Naive thymus-derived CD8-positive, alpha-beta T cell (primary cell): ENCODE measurements around the gene PLXNA4. TPM values are rescaled to one million over a fixed set of nuclear protein-coding genes. Genes with fewer than 3 reads are reported as not detected.

Experiments
- ATAC-seq, 2 donors: fragments of 150-1000 bp; cut with Tn5 transposase in 1 of 2; sonication (Bioruptor Pico), chemical (Tn5 transposase) in 1 of 2; 1 replicate in 1 of 2; 2 replicates in 1 of 2; pipeline ENCODE4 v1.10.0; 2021; ENCODE audit warnings: mild to moderate bottlenecking in 2 of 2, moderate library complexity in 2 of 2
- POLR2A ChIA-PET: fragments of 350-600 bp; sonication (Branson Sonifier 250); formaldehyde crosslinking; loops from one replicate; lab custom pipeline; 2021; ENCODE audit warnings: antibody characterized with exemption; lab: Charles Lee
- DNase-seq, 10 donors: peaks; one replicate each; pipeline versions ENCODE4 v3.0.0 to v3.0.0-alpha.2; 2020 to 2022
- H3K27ac Mint-ChIP-seq, 10 donors: one replicate each; pipeline ENCODE4 v1.8.0; 2020 to 2022; ENCODE audit warnings: mild to moderate bottlenecking in 10 of 10, mixed read lengths in 10 of 10, moderate library complexity in 4 of 10, inconsistent platforms in 1 of 10
- H3K27me3 Mint-ChIP-seq, 5 donors: one replicate each; pipeline ENCODE4 v1.8.0; 2021 to 2022; ENCODE audit warnings: mixed read lengths in 5 of 5
- H3K36me3 Mint-ChIP-seq, 3 donors: one replicate each; pipeline ENCODE4 v1.8.0; 2020 to 2022; ENCODE audit warnings: mixed read lengths in 3 of 3, mild to moderate bottlenecking in 2 of 3, inconsistent platforms in 1 of 3
- H3K4me1 Mint-ChIP-seq, 4 donors: one replicate each; pipeline ENCODE4 v1.8.0; 2021 to 2022; ENCODE audit warnings: mixed read lengths in 4 of 4
- H3K4me3 Mint-ChIP-seq, 10 donors: one replicate each; pipeline ENCODE4 v1.8.0; 2020 to 2022; ENCODE audit warnings: mild to moderate bottlenecking in 10 of 10, mixed read lengths in 10 of 10, moderate library complexity in 6 of 10, inconsistent platforms in 1 of 10
- H3K9me3 Mint-ChIP-seq, 9 donors: one replicate each; pipeline ENCODE4 v1.8.0; 2020 to 2022; ENCODE audit warnings: mixed read lengths in 9 of 9, mild to moderate bottlenecking in 3 of 9, inconsistent platforms in 1 of 9, moderate library complexity in 1 of 9
- polyA plus RNA-seq, 3 donors: library from polyadenylated mRNA; unstranded; fragments of 300-500 nt; fragmentation: Illumina TruSeq; gene quantifications; one replicate each; pipeline ENCODE4 v1.2.3, GENCODE V29; 2021
- total RNA-seq, 8 experiments: library from RNA in 2 of 8; stranded (reverse) in 2 of 8; gene quantifications; one replicate each; pipeline ENCODE4 v1.2.3 and lab custom pipeline; 2021 to 2026

PLXNA4 gene
- total and polyA plus RNA-seq, 5 experiments from 2014 or later, result 0.05 to 1.2 (median 0.27) TPM

- Mint-ChIP-seq H3K4me3 (no peak overlapping the region), H3K4me1 (peaks cover 0 to 6% (median 2%) of the 10 kb centered on the region in 4 donors), H3K27ac (no peak overlapping the region), H3K27me3 (no peaks in the 10 kb centered on the region), H3K9me3 (no peaks in the 10 kb centered on the region), H3K36me3 (no peaks in the 10 kb centered on the region)
- DNase-seq (peak in 1 of 10 donors; percentile 23), ATAC-seq (no peak)
- POLR2A ChIA-PET, result no interaction called here
Observed at GRCh38 chr7:132519936-132520335, 56.3 kb downstream of the PLXNA4 start.

GRCh38 chr7:132518839-132519173 is 57.5 kb downstream of the PLXNA4 start:
- Mint-ChIP-seq H3K27ac (no peak overlapping the region), H3K27me3 (no peaks in the 10 kb centered on the region), H3K4me3 (no peak overlapping the region), H3K36me3 (no peaks in the 10 kb centered on the region), H3K9me3 (no peaks in the 10 kb centered on the region), H3K4me1 (peaks cover 0 to 6% (median 2%) of the 10 kb centered on the region in 4 donors)
- ATAC-seq, result no peak
- DNase-seq, result no peak
- POLR2A ChIA-PET, result no interaction called here

- DNase-seq (peak in 3 of 10 donors; percentile 11 to 48 (median 13)), ATAC-seq (no peak)
- H3K27ac Mint-ChIP-seq, result no peak overlapping the region
- no peaks in the 10 kb centered on the region for H3K27me3 Mint-ChIP-seq
- no peaks in the 10 kb centered on the region for H3K9me3 Mint-ChIP-seq
- no peak overlapping the region for H3K4me3 Mint-ChIP-seq
- peaks cover 0 to 6% (median 2%) of the 10 kb centered on the region in 4 donors for H3K4me1 Mint-ChIP-seq
- POLR2A ChIA-PET, result no interaction called here
- H3K36me3 Mint-ChIP-seq, result no peaks in the 10 kb centered on the region
Observed at GRCh38 chr7:132518102-132518838, 58.0 kb downstream of the PLXNA4 start.

GRCh38 chr7:132516042-132516840 is 60.0 kb downstream of the PLXNA4 start:
- Mint-ChIP-seq H3K36me3 (no peaks in the 10 kb centered on the region), H3K4me1 (peaks cover 3 to 10% (median 5%) of the 10 kb centered on the region in 4 donors), H3K27me3 (no peaks in the 10 kb centered on the region), H3K9me3 (no peaks in the 10 kb centered on the region), H3K4me3 (no peak overlapping the region), H3K27ac (no peak overlapping the region)
- DNase-seq, result peak in 1 of 10 donors; percentile 6
- POLR2A ChIA-PET, result no interaction called here
- ATAC-seq, result no peak

GRCh38 chr7:132515181-132515580 is 61.1 kb downstream of the PLXNA4 start:
- Mint-ChIP-seq H3K27ac (no peak overlapping the region), H3K4me3 (no peak overlapping the region), H3K36me3 (no peaks in the 10 kb centered on the region), H3K9me3 (no peaks in the 10 kb centered on the region), H3K4me1 (peaks cover 9 to 12% (median 11%) of the 10 kb centered on the region in 4 donors), H3K27me3 (no peaks in the 10 kb centered on the region)
- POLR2A ChIA-PET, result no interaction called here
- peak in 1 of 10 donors; percentile 8 for DNase-seq
- ATAC-seq, result no peak

GRCh38 chr7:132514430-132514829 is 61.8 kb downstream of the PLXNA4 start:
- Mint-ChIP-seq H3K4me3 (no peak overlapping the region), H3K4me1 (peaks cover 15 to 19% (median 18%) of the 10 kb centered on the region in 4 donors), H3K36me3 (no peaks in the 10 kb centered on the region), H3K27ac (no peak overlapping the region), H3K27me3 (no peaks in the 10 kb centered on the region), H3K9me3 (no peaks in the 10 kb centered on the region)
- POLR2A ChIA-PET, result no interaction called here
- DNase-seq (peak in 1 of 10 donors; percentile 1), ATAC-seq (no peak)

GRCh38 chr7:132511921-132512320 is 64.3 kb downstream of the PLXNA4 start:
- H3K27me3 Mint-ChIP-seq, result no peaks in the 10 kb centered on the region
- no peaks in the 10 kb centered on the region for H3K9me3 Mint-ChIP-seq
- H3K36me3 Mint-ChIP-seq, result no peaks in the 10 kb centered on the region
- ATAC-seq (no peak), DNase-seq (peak in 1 of 10 donors; percentile 35)
- POLR2A ChIA-PET, result no interaction called here
- peak overlapping the region in 1 of 10 donors; percentile 14 for H3K4me3 Mint-ChIP-seq
- peak overlapping the region in 1 of 10 donors; percentile 54 for H3K27ac Mint-ChIP-seq
- peaks cover 18 to 31% (median 22%) of the 10 kb centered on the region in 4 donors for H3K4me1 Mint-ChIP-seq

- Mint-ChIP-seq H3K4me1 (peaks cover 18 to 31% (median 22%) of the 10 kb centered on the region in 4 donors), H3K4me3 (no peak overlapping the region), H3K27me3 (no peaks in the 10 kb centered on the region), H3K9me3 (no peaks in the 10 kb centered on the region), H3K36me3 (no peaks in the 10 kb centered on the region), H3K27ac (peak overlapping the region in 2 of 10 donors; percentile 13 to 17)
- ATAC-seq, result no peak
- POLR2A ChIA-PET, result no interaction called here
- DNase-seq, result peak in 1 of 10 donors; percentile 8
Observed at GRCh38 chr7:132511387-132511786, 64.9 kb downstream of the PLXNA4 start.

- no peaks in the 10 kb centered on the region for H3K27me3 Mint-ChIP-seq
- ATAC-seq (peak in 1 of 2 donors; percentile 61), DNase-seq (peak in 3 of 10 donors; percentile 13 to 20 (median 16))
- no peaks in the 10 kb centered on the region for H3K36me3 Mint-ChIP-seq
- POLR2A ChIA-PET, result no interaction called here
- no peaks in the 10 kb centered on the region for H3K9me3 Mint-ChIP-seq
- peaks cover 18 to 31% (median 21%) of the 10 kb centered on the region in 4 donors for H3K4me1 Mint-ChIP-seq
- peak overlapping the region in 3 of 10 donors; percentile 5 to 29 (median 22) for H3K27ac Mint-ChIP-seq
- peak overlapping the region in 1 of 10 donors; percentile 21 for H3K4me3 Mint-ChIP-seq
Observed at GRCh38 chr7:132509643-132510042, 66.6 kb downstream of the PLXNA4 start.

GRCh38 chr7:132508724-132509353 is 67.4 kb downstream of the PLXNA4 start:
- H3K36me3 Mint-ChIP-seq, result no peaks in the 10 kb centered on the region
- no peak overlapping the region for H3K4me3 Mint-ChIP-seq
- POLR2A ChIA-PET, result no interaction called here
- ATAC-seq (peak in 1 of 2 donors; percentile 12), DNase-seq (peak in 1 of 10 donors; percentile 43)
- H3K27me3 Mint-ChIP-seq, result no peaks in the 10 kb centered on the region
- no peaks in the 10 kb centered on the region for H3K9me3 Mint-ChIP-seq
- H3K4me1 Mint-ChIP-seq, result peaks cover 18 to 31% (median 21%) of the 10 kb centered on the region in 4 donors
- peak overlapping the region in 1 of 10 donors; percentile 5 for H3K27ac Mint-ChIP-seq

GRCh38 chr7:132504852-132505251 is 71.4 kb downstream of the PLXNA4 start:
- H3K36me3 Mint-ChIP-seq, result no peaks in the 10 kb centered on the region
- no peak for ATAC-seq
- H3K9me3 Mint-ChIP-seq, result no peaks in the 10 kb centered on the region

GRCh38 chr7:132504071-132504470 is 72.2 kb downstream of the PLXNA4 start:
- Mint-ChIP-seq H3K9me3 (no peaks in the 10 kb centered on the region), H3K4me1 (peaks cover under 1 to 10% (median 7%) of the 10 kb centered on the region in 4 donors), H3K4me3 (no peak overlapping the region), H3K36me3 (no peaks in the 10 kb centered on the region), H3K27ac (no peak overlapping the region), H3K27me3 (no peaks in the 10 kb centered on the region)
- ATAC-seq (no peak), DNase-seq (no peak)
- POLR2A ChIA-PET, result no interaction called here

More at GRCh38 chr7:132504852-132505251, 71.4 kb downstream of the PLXNA4 start:
- H3K27me3 Mint-ChIP-seq, result no peaks in the 10 kb centered on the region
- no peak for DNase-seq
- H3K27ac Mint-ChIP-seq, result no peak overlapping the region
- H3K4me1 Mint-ChIP-seq, result peaks cover 9 to 18% (median 14%) of the 10 kb centered on the region in 4 donors
- no peak overlapping the region for H3K4me3 Mint-ChIP-seq
- POLR2A ChIA-PET, result no interaction called here
